Stomach smooth muscle (tissue), 2 donors: ENCODE measurements around the gene SELENOF.
A peak's percentile ranks its signal among the peaks of the same experiment; 100 is the strongest.
"Not testable (repeated sequence)": the region's sequence is repeated elsewhere in the genome, so short reads cannot be mapped to it uniquely, and the experiment has no call there.

Source experiments
- H3K27ac ChIP-seq: one replicate; pipeline ENCODE4 v1.7.0; 2013; ENCODE audit warnings: mild to moderate bottlenecking, low read length, inconsistent platforms
- H3K27me3 ChIP-seq, 2 donors: one replicate each; pipeline ENCODE4 v1.7.0; 2013; ENCODE audit warnings: low read length in 2 of 2; ENCODE audit not compliant: insufficient read depth in 2 of 2, control insufficient read depth in 1 of 2
- H3K36me3 ChIP-seq, 2 donors: one replicate each; pipeline ENCODE4 v1.7.0; 2013; ENCODE audit warnings: low read length in 2 of 2; ENCODE audit not compliant: control insufficient read depth in 2 of 2, insufficient read depth in 2 of 2
- H3K4me1 ChIP-seq: one replicate; pipeline ENCODE4 v1.7.0; 2013; ENCODE audit warnings: low read length; ENCODE audit not compliant: control insufficient read depth, insufficient read depth
- H3K4me3 ChIP-seq, 2 donors: one replicate each; pipeline ENCODE4 v1.7.0; 2013; ENCODE audit warnings: low read length in 2 of 2
- H3K9ac ChIP-seq, 2 donors: one replicate each; pipeline ENCODE4 v1.7.0; 2013; ENCODE audit warnings: low read length in 2 of 2, mild to moderate bottlenecking in 1 of 2
- H3K9me3 ChIP-seq, 2 donors: one replicate each; pipeline ENCODE4 v1.7.0; 2013; ENCODE audit warnings: low read length in 2 of 2; ENCODE audit not compliant: control insufficient read depth in 2 of 2
- donor health status: healthy.
- donor health status: Pancreatic carcinoma.

Gene SELENOF

GRCh38 chr1:86916752-86917151 lies 2.8 kb upstream of the SELENOF start:
- no peaks in the 10 kb centered on the region for H3K27me3 ChIP-seq
- no peaks in the 10 kb centered on the region for H3K36me3 ChIP-seq
- no peak overlapping the region for H3K4me3 ChIP-seq
- no peak overlapping the region for H3K27ac ChIP-seq
- no peak overlapping the region for H3K9ac ChIP-seq
- no peaks in the 10 kb centered on the region for H3K9me3 ChIP-seq
- H3K4me1 ChIP-seq, result peaks cover 7% of the 10 kb centered on the region

GRCh38 chr1:86915737-86916235 lies 1.9 kb upstream of the SELENOF start:
- Histone ChIP-seq H3K9ac (peak overlapping the region; percentile 52 to 78), H3K27ac (peak overlapping the region; percentile 75), H3K27me3 (no peaks in the 10 kb centered on the region), H3K4me1 (peaks cover 7% of the 10 kb centered on the region), H3K4me3 (peak overlapping the region; percentile 81 to 95), H3K9me3 (no peaks in the 10 kb centered on the region), H3K36me3 (no peaks in the 10 kb centered on the region)

GRCh38 chr1:86914998-86915736 lies 1.2 kb upstream of the SELENOF start:
- Histone ChIP-seq H3K9ac (peak overlapping the region; percentile 52 to 78), H3K27ac (peak overlapping the region; percentile 75), H3K36me3 (no peaks in the 10 kb centered on the region), H3K27me3 (no peaks in the 10 kb centered on the region), H3K4me1 (peaks cover 7% of the 10 kb centered on the region), H3K9me3 (no peaks in the 10 kb centered on the region), H3K4me3 (peak overlapping the region; percentile 81 to 95)

GRCh38 chr1:86914601-86914997 lies 673 bp upstream of the SELENOF start, which contains the start of gene HS2ST1:
HS2ST1 (plus strand) TSS chr1:86914635.
- Histone ChIP-seq H3K27me3 (no peaks in the 10 kb centered on the region), H3K27ac (peak within 1 kb of the TSS; percentile 96), H3K9me3 (no peaks in the 10 kb centered on the region), H3K4me1 (peaks cover 7% of the 10 kb centered on the region), H3K4me3 (peak within 1 kb of the TSS; percentile 97 to 99), H3K36me3 (no peaks in the 10 kb centered on the region), H3K9ac (peak within 1 kb of the TSS; percentile 91 to 99)

- H3K9ac ChIP-seq, result peak overlapping the region; percentile 91 to 99
- H3K27ac ChIP-seq, result peak overlapping the region; percentile 96
- peak overlapping the region; percentile 97 to 99 for H3K4me3 ChIP-seq
- H3K36me3 ChIP-seq, result no peaks in the 10 kb centered on the region
- peaks cover 7% of the 10 kb centered on the region for H3K4me1 ChIP-seq
- H3K9me3 ChIP-seq, result no peaks in the 10 kb centered on the region
- no peaks in the 10 kb centered on the region for H3K27me3 ChIP-seq
Measured at GRCh38 chr1:86913399-86913895, 479 bp downstream of the SELENOF start.

- Histone ChIP-seq H3K9me3 (no peaks in the 10 kb centered on the region), H3K9ac (peak overlapping the region in 1 of 2 donors; percentile 91), H3K4me3 (peak overlapping the region; percentile 97 to 99), H3K27me3 (no peaks in the 10 kb centered on the region), H3K36me3 (no peaks in the 10 kb centered on the region), H3K4me1 (peaks cover 7% of the 10 kb centered on the region), H3K27ac (no peak overlapping the region)
Measured at GRCh38 chr1:86912281-86912900, 1.5 kb downstream of the SELENOF start.

- peaks cover 0 to 3% of the 10 kb centered on the region in 2 donors for H3K36me3 ChIP-seq
Measured at GRCh38 chr1:86906419-86906818, 7.5 kb downstream of the SELENOF start.

GRCh38 chr1:86905875-86906274 lies 8.1 kb downstream of the SELENOF start:
- H3K36me3 ChIP-seq, result peaks cover 0 to 3% of the 10 kb centered on the region in 2 donors
- no peaks in the 10 kb centered on the region for H3K27me3 ChIP-seq
- no peaks in the 10 kb centered on the region for H3K4me1 ChIP-seq
- H3K27ac ChIP-seq, result no peak overlapping the region
- no peaks in the 10 kb centered on the region for H3K9me3 ChIP-seq
- H3K4me3 ChIP-seq, result no peak overlapping the region
- no peak overlapping the region for H3K9ac ChIP-seq

More at GRCh38 chr1:86906419-86906818, 7.5 kb downstream of the SELENOF start:
- Histone ChIP-seq H3K27me3 (no peaks in the 10 kb centered on the region), H3K4me3 (no peak overlapping the region), H3K9ac (no peak overlapping the region), H3K27ac (no peak overlapping the region), H3K9me3 (no peaks in the 10 kb centered on the region), H3K4me1 (no peaks in the 10 kb centered on the region)

- H3K4me1 ChIP-seq, H3K9me3 ChIP-seq, H3K4me3 ChIP-seq, H3K27ac ChIP-seq, H3K9ac ChIP-seq, H3K36me3 ChIP-seq, H3K27me3 ChIP-seq: not testable (repeated sequence)
Measured at GRCh38 chr1:86899401-86899800, 14.5 kb downstream of the SELENOF start.

- no peak overlapping the region for H3K9ac ChIP-seq
- no peak overlapping the region for H3K4me3 ChIP-seq
- H3K36me3 ChIP-seq, result no peaks in the 10 kb centered on the region
- no peaks in the 10 kb centered on the region for H3K9me3 ChIP-seq
- H3K4me1 ChIP-seq, result no peaks in the 10 kb centered on the region
- no peaks in the 10 kb centered on the region for H3K27me3 ChIP-seq
- no peak overlapping the region for H3K27ac ChIP-seq
Measured at GRCh38 chr1:86888327-86888726, 25.6 kb downstream of the SELENOF start.
